ENCODE measurements around the gene HDAC9.

The HDAC9 gene

GRCh38 chr7:18679261-18679660 is 183.7 kb downstream of the HDAC9 start:
- Histone ChIP-seq H3K9ac (ENCODE audit: low read length) (no peak overlapping the region), H3K36me3 (replicated peaks; ENCODE audit: low read depth, low read length) (no peaks in the 10 kb centered on the region), H3K27me3 (ENCODE audit: low read depth, low read length) (no peaks in the 10 kb centered on the region), H3K4me3 (ENCODE audit: low read length) (no peak overlapping the region), H3K27ac (ENCODE audit: low read length) (no peak overlapping the region), H3K4me1 (ENCODE audit: low read length) (no peaks in the 10 kb centered on the region), H3K79me2 (ENCODE audit: low read length) (no peaks in the 10 kb centered on the region), H4K20me1 (ENCODE audit: insufficient read depth, low read length) (no peaks in the 10 kb centered on the region), H3K4me2 (ENCODE audit: low read length) (no peak overlapping the region), H3K9me3 (ENCODE audit: insufficient read depth, low read length) (no peaks in the 10 kb centered on the region), H2AFZ (ENCODE audit: low read depth, low read length) (no peak overlapping the region)
- TF ChIP-seq EZH2phosphoT487 (IDR thresholded peaks at IDR 0.05; ENCODE audit: low read depth) = no peak
- no peak for TF ChIP-seq CTCF (IDR thresholded peaks at IDR 0.05; ENCODE audit: low read depth, low read length)

- H3K79me2 ChIP-seq (ENCODE audit: low read length) = no peaks in the 10 kb centered on the region
- H3K4me1 ChIP-seq (ENCODE audit: low read length) = no peaks in the 10 kb centered on the region
- no peaks in the 10 kb centered on the region for H4K20me1 ChIP-seq (ENCODE audit: insufficient read depth, low read length)
- H3K4me2 ChIP-seq (ENCODE audit: low read length) = no peak overlapping the region
- no peak overlapping the region for H3K27ac ChIP-seq (ENCODE audit: low read length)
- no peak overlapping the region for H2AFZ ChIP-seq (ENCODE audit: low read depth, low read length)
- H3K4me3 ChIP-seq (ENCODE audit: low read length) = no peak overlapping the region
- no peaks in the 10 kb centered on the region for H3K36me3 ChIP-seq (replicated peaks; ENCODE audit: low read depth, low read length)
- H3K27me3 ChIP-seq (ENCODE audit: low read depth, low read length) = no peaks in the 10 kb centered on the region
- no peak overlapping the region for H3K9ac ChIP-seq (ENCODE audit: low read length)
- no peaks in the 10 kb centered on the region for H3K9me3 ChIP-seq (ENCODE audit: insufficient read depth, low read length)
- no peak for TF ChIP-seq CTCF (IDR thresholded peaks at IDR 0.05; ENCODE audit: low read depth, low read length)
- TF ChIP-seq EZH2phosphoT487 (IDR thresholded peaks at IDR 0.05; ENCODE audit: low read depth) = no peak
Measured at GRCh38 chr7:18680576-18680975, 185.0 kb downstream of the HDAC9 start.

GRCh38 chr7:18684916-18685315 is 189.4 kb downstream of the HDAC9 start:
- no peaks in the 10 kb centered on the region for H4K20me1 ChIP-seq (ENCODE audit: insufficient read depth, low read length)
- H3K27ac ChIP-seq (ENCODE audit: low read length) = no peak overlapping the region
- no peak overlapping the region for H3K4me3 ChIP-seq (ENCODE audit: low read length)
- H2AFZ ChIP-seq (ENCODE audit: low read depth, low read length) = no peak overlapping the region
- H3K27me3 ChIP-seq (ENCODE audit: low read depth, low read length) = no peaks in the 10 kb centered on the region
- no peak for TF ChIP-seq CTCF (IDR thresholded peaks at IDR 0.05; ENCODE audit: low read depth, low read length)
- no peak for TF ChIP-seq EZH2phosphoT487 (IDR thresholded peaks at IDR 0.05; ENCODE audit: low read depth)
- H3K9ac ChIP-seq (ENCODE audit: low read length) = no peak overlapping the region
- no peaks in the 10 kb centered on the region for H3K79me2 ChIP-seq (ENCODE audit: low read length)
- H3K4me1 ChIP-seq (ENCODE audit: low read length) = no peaks in the 10 kb centered on the region
- H3K4me2 ChIP-seq (ENCODE audit: low read length) = no peak overlapping the region
- no peaks in the 10 kb centered on the region for H3K36me3 ChIP-seq (replicated peaks; ENCODE audit: low read depth, low read length)
- H3K9me3 ChIP-seq (ENCODE audit: insufficient read depth, low read length) = no peaks in the 10 kb centered on the region

- H3K27ac ChIP-seq (ENCODE audit: low read length) = no peak overlapping the region
Measured at GRCh38 chr7:18685971-18686370, 190.4 kb downstream of the HDAC9 start.

More at GRCh38 chr7:18685971-18686370, 190.4 kb downstream of the HDAC9 start:
- Histone ChIP-seq H3K9me3 (ENCODE audit: insufficient read depth, low read length) (no peaks in the 10 kb centered on the region), H3K4me1 (ENCODE audit: low read length) (no peaks in the 10 kb centered on the region), H3K27me3 (ENCODE audit: low read depth, low read length) (no peaks in the 10 kb centered on the region), H3K4me3 (ENCODE audit: low read length) (no peak overlapping the region), H2AFZ (ENCODE audit: low read depth, low read length) (no peak overlapping the region), H3K9ac (ENCODE audit: low read length) (no peak overlapping the region), H3K36me3 (replicated peaks; ENCODE audit: low read depth, low read length) (no peaks in the 10 kb centered on the region), H3K4me2 (ENCODE audit: low read length) (no peak overlapping the region), H4K20me1 (ENCODE audit: insufficient read depth, low read length) (no peaks in the 10 kb centered on the region), H3K79me2 (ENCODE audit: low read length) (no peaks in the 10 kb centered on the region)
- TF ChIP-seq EZH2phosphoT487 (IDR thresholded peaks at IDR 0.05; ENCODE audit: low read depth) (no peak), CTCF (IDR thresholded peaks at IDR 0.05; ENCODE audit: low read depth, low read length) (no peak)

All from OCI-LY3 (cell line).